OCI-LY7 (cell line): ENCODE measurements around the gene CDKAL1.

Experiments used
- EZH2phosphoT487 ChIP-seq: fragments of 200-600 bp; sonication (generic); IDR thresholded peaks from 2 replicates; pipeline ENCODE4 v1.6.1; 2018; ENCODE audit warnings: low read depth, borderline replicate concordance, mild to moderate bottlenecking, mixed run types, antibody characterized with exemption, low read length, moderate library complexity, mixed read lengths
- TF ChIP-seq, protein P1 (sequence below): fragments of 200-600 bp; sonication (generic); conservative IDR thresholded peaks from 2 replicates; pipeline ENCODE4 v1.5.1; 2014; ENCODE audit warnings: mild to moderate bottlenecking, antibody characterized with exemption, low read length, moderate library complexity, mixed read lengths

DNA sequence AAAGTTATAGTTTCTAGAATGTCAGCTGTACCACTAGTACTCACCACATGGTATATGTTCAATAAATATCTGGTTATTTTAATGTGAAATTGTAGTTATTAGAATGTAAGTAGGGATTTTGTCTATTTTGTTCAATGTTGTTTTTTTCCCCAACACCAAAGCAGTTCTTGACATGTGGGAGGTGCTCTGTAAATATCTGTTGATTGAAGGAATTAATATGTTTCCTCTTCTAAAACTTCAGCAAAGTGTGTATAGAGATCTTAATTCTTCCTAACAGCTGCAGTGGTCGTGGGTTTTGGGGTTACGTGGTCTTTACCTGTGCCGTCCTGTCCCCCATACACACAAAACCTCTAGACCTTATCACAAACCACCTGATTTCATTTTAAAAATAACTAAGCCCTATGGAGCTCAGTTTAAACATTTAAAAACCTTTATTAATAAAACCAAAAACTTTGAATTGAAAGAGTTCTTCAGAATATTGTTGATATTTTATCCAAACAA lies 587.4 kb downstream of the CDKAL1 start:
- TF ChIP-seq, protein P1, sequence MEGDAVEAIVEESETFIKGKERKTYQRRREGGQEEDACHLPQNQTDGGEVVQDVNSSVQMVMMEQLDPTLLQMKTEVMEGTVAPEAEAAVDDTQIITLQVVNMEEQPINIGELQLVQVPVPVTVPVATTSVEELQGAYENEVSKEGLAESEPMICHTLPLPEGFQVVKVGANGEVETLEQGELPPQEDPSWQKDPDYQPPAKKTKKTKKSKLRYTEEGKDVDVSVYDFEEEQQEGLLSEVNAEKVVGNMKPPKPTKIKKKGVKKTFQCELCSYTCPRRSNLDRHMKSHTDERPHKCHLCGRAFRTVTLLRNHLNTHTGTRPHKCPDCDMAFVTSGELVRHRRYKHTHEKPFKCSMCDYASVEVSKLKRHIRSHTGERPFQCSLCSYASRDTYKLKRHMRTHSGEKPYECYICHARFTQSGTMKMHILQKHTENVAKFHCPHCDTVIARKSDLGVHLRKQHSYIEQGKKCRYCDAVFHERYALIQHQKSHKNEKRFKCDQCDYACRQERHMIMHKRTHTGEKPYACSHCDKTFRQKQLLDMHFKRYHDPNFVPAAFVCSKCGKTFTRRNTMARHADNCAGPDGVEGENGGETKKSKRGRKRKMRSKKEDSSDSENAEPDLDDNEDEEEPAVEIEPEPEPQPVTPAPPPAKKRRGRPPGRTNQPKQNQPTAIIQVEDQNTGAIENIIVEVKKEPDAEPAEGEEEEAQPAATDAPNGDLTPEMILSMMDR: no peak
- no peak for TF ChIP-seq EZH2phosphoT487
